IMR-90 (cell line): ENCODE measurements around the gene BCAS4. TPM values are rescaled to one million over a fixed set of nuclear protein-coding genes. Genes with fewer than 3 reads are reported as not detected.

Experiments
- ATAC-seq: fragments of 200-7000 bp; cut with Tn5 transposase; 2 replicates; pipeline ENCODE4 v1.9.1; 2020; ENCODE audit warnings: low read depth, mild to moderate bottlenecking, moderate library complexity
- BruUV-seq: library from RNA; stranded (reverse); fragments of 400-500 nt; replicated peaks from 2 replicates; lab custom pipeline; 2021; lab: Mats Ljungman, UMichigan
- CTCF ChIA-PET: fragments of 300-600 bp; formaldehyde crosslinking; extraction: SDS; loops from one replicate; lab custom pipeline; 2021; ENCODE audit warnings: antibody characterized with exemption; lab: Yijun Ruan, JAX
- POLR2A ChIA-PET: fragments of 300-600 bp; sonication (Branson Sonifier 250); formaldehyde crosslinking; loops from one replicate; lab custom pipeline; 2022; ENCODE audit warnings: antibody characterized with exemption; ENCODE audit not compliant: unreplicated experiment; lab: Charles Lee
- DNase-seq: peaks from one replicate; pipeline ENCODE4 v3.0.0; 2013
- H2AFZ ChIP-seq: replicated peaks from 2 replicates; pipeline ENCODE3; 2013; ENCODE audit warnings: low read length, mild to moderate bottlenecking; ENCODE audit not compliant: poor library complexity
- H2AK5ac ChIP-seq: 2 replicates; pipeline ENCODE4 v1.6.1; 2013; ENCODE audit warnings: low read depth, low read length, inconsistent platforms
- H2AK9ac ChIP-seq: replicated peaks from 2 replicates; pipeline ENCODE3; 2013; ENCODE audit warnings: mild to moderate bottlenecking, low read depth, low read length, moderate library complexity; ENCODE audit not compliant: poor library complexity
- H2BK120ac ChIP-seq: 2 replicates; pipeline ENCODE4 v1.6.1; 2013; ENCODE audit warnings: low read depth, low read length, inconsistent platforms
- H2BK15ac ChIP-seq: 3 replicates; pipeline ENCODE4 v1.6.1; 2013; ENCODE audit warnings: low read depth, low read length, inconsistent platforms
- H2BK20ac ChIP-seq: 2 replicates; pipeline ENCODE4 v1.6.1; 2013; ENCODE audit warnings: low read depth, mild to moderate bottlenecking, inconsistent platforms, low read length, moderate library complexity
- H2BK5ac ChIP-seq: 2 replicates; pipeline ENCODE4 v1.6.1; 2013; ENCODE audit warnings: mild to moderate bottlenecking, low read depth, low read length, inconsistent platforms; ENCODE audit not compliant: poor library complexity, severe bottlenecking
- H3K14ac ChIP-seq: replicated peaks from 2 replicates; pipeline ENCODE4 v1.6.1; 2013; ENCODE audit warnings: low read depth, low read length, inconsistent platforms
- H3K18ac ChIP-seq: 2 replicates; pipeline ENCODE4 v1.6.1; 2013; ENCODE audit warnings: low read depth, low read length, control low read depth
- H3K23ac ChIP-seq: 2 replicates; pipeline ENCODE4 v1.6.1; 2013; ENCODE audit warnings: low read depth, low read length, inconsistent platforms
- H3K27ac ChIP-seq: 2 replicates; pipeline ENCODE4 v1.5.1; 2013; ENCODE audit warnings: mild to moderate bottlenecking, control low read depth, low read length; ENCODE audit not compliant: insufficient read depth
- H3K27me3 ChIP-seq: 2 replicates; pipeline ENCODE4 v1.6.1; 2013; ENCODE audit warnings: low read length; ENCODE audit not compliant: control insufficient read depth, insufficient read depth
- H3K36me3 ChIP-seq: 2 replicates; pipeline ENCODE4 v1.6.1; 2013; ENCODE audit warnings: low read length, mixed read lengths; ENCODE audit not compliant: control insufficient read depth, insufficient read depth
- H3K4ac ChIP-seq: 2 replicates; pipeline ENCODE4 v1.6.1; 2013; ENCODE audit warnings: low read depth, low read length, inconsistent platforms
- H3K4me1 ChIP-seq: 2 replicates; pipeline ENCODE4 v1.6.1; 2013; ENCODE audit warnings: low read length, mixed read lengths; ENCODE audit not compliant: control insufficient read depth, insufficient read depth
- H3K4me2 ChIP-seq: 2 replicates; pipeline ENCODE4 v1.6.1; 2013; ENCODE audit warnings: low read depth, mild to moderate bottlenecking, control low read depth, low read length, moderate library complexity
- H3K4me3 ChIP-seq: 2 replicates; pipeline ENCODE4 v1.5.1; 2013; ENCODE audit warnings: low read depth, mild to moderate bottlenecking, control low read depth, low read length, moderate library complexity; ENCODE audit not compliant: insufficient read depth
- H3K56ac ChIP-seq: 2 replicates; pipeline ENCODE4 v1.6.1; 2013; ENCODE audit warnings: low read length, inconsistent platforms; ENCODE audit not compliant: insufficient read depth; ENCODE audit errors: extremely low read depth
- H3K79me1 ChIP-seq, 2 experiments: 2 replicates each; pipeline ENCODE4 v1.6.1; 2013; ENCODE audit warnings: low read length in 2 of 2, inconsistent platforms in 1 of 2, low read depth in 1 of 2
- H3K9ac ChIP-seq: 2 replicates; pipeline ENCODE4 v1.6.1; 2013; ENCODE audit warnings: low read depth, low read length, control low read depth
- H3K9me1 ChIP-seq: 2 replicates; pipeline ENCODE4 v1.6.1; 2013; ENCODE audit warnings: low read length, inconsistent platforms; ENCODE audit not compliant: insufficient read depth
- H3K9me3 ChIP-seq: 2 replicates; pipeline ENCODE4 v1.6.1; 2013; ENCODE audit warnings: low read length; ENCODE audit not compliant: control insufficient read depth, insufficient read depth
- H4K20me1 ChIP-seq: 2 replicates; pipeline ENCODE4 v1.6.1; 2013; ENCODE audit warnings: low read length, inconsistent platforms; ENCODE audit not compliant: insufficient read depth
- H4K5ac ChIP-seq: 2 replicates; pipeline ENCODE4 v1.6.1; 2013; ENCODE audit warnings: mild to moderate bottlenecking, low read depth, low read length, control low read depth
- H4K8ac ChIP-seq, 2 experiments: 2 replicates each; pipeline ENCODE4 v1.6.1; 2013; ENCODE audit warnings: low read depth in 2 of 2, low read length in 2 of 2, control low read depth in 1 of 2, inconsistent platforms in 1 of 2
- H4K91ac ChIP-seq: 2 replicates; pipeline ENCODE4 v1.6.1; 2013; ENCODE audit warnings: low read depth, low read length, inconsistent platforms; ENCODE audit not compliant: insufficient read depth
- BHLHE40 ChIP-seq: fragments of 150-350 bp; IDR thresholded peaks from 2 replicates; pipeline ENCODE4 v1.6.1; 2016; ENCODE audit warnings: mild to moderate bottlenecking, low read depth, low read length
- CEBPB ChIP-seq: IDR thresholded peaks from 2 replicates; pipeline ENCODE4 v1.6.1; 2012; ENCODE audit warnings: low read depth, low read length, improper control_type of control experiment
- CHD1 ChIP-seq: IDR thresholded peaks from 2 replicates; pipeline ENCODE4 v1.6.1; 2012; ENCODE audit warnings: low read depth, low read length, improper control_type of control experiment
- FOS ChIP-seq: fragments of 150-350 bp; IDR thresholded peaks from 2 replicates; pipeline ENCODE4 v1.6.1; 2016; ENCODE audit warnings: low read depth, low read length
- MAFK ChIP-seq: IDR thresholded peaks from 2 replicates; pipeline ENCODE4 v1.6.1; 2012; ENCODE audit warnings: low read depth, low read length, improper control_type of control experiment
- MAZ ChIP-seq: IDR thresholded peaks from 2 replicates; pipeline ENCODE4 v1.6.1; 2012; ENCODE audit warnings: low read depth, mild to moderate bottlenecking, low read length, improper control_type of control experiment, moderate library complexity, borderline replicate concordance
- MXI1 ChIP-seq: IDR thresholded peaks from 2 replicates; pipeline ENCODE4 v1.6.1; 2012; ENCODE audit warnings: low read depth, mild to moderate bottlenecking, low read length, moderate library complexity, borderline replicate concordance
- NFE2L2 ChIP-seq: fragments of 150-350 bp; IDR thresholded peaks from 2 replicates; pipeline ENCODE4 v1.6.1; 2016; ENCODE audit warnings: low read depth, mild to moderate bottlenecking, low read length
- POLR2A ChIP-seq: IDR thresholded peaks from 2 replicates; pipeline ENCODE4 v1.6.1; 2012; ENCODE audit warnings: mild to moderate bottlenecking, low read depth, low read length
- RAD21 ChIP-seq: IDR thresholded peaks from 2 replicates; pipeline ENCODE4 v1.6.1; 2012; ENCODE audit warnings: low read length, improper control_type of control experiment
- RCOR1 ChIP-seq: IDR thresholded peaks from 2 replicates; pipeline ENCODE4 v1.6.1; 2012; ENCODE audit warnings: mild to moderate bottlenecking, low read length, improper control_type of control experiment; ENCODE audit not compliant: insufficient replicate concordance
- RFX5 ChIP-seq: IDR thresholded peaks from 2 replicates; pipeline ENCODE4 v1.8.0; 2012; ENCODE audit warnings: low read depth, mild to moderate bottlenecking, low read length, moderate library complexity
- SMC3 ChIP-seq: fragments of 150-350 bp; IDR thresholded peaks from 2 replicates; pipeline ENCODE4 v1.6.1; 2016; ENCODE audit warnings: low read depth, mild to moderate bottlenecking, antibody characterized with exemption, low read length, moderate library complexity
- WGBS, 2 experiments: methylation state at CpG; one replicate each; pipeline versions ENCODE4 v1.1.5 to v1.1.7; 2013; ENCODE audit warnings: missing lambda C conversion rate in 2 of 2; ENCODE audit not compliant: insufficient read length in 1 of 2; ENCODE audit errors: extremely low coverage in 2 of 2; 5-methylcytosine and 5-hydroxymethylcytosine counted together
- dilution Hi-C: fragments of 300-500 bp; cut with HindIII; formaldehyde crosslinking; loops from one replicate; pipeline ENCODE4 v1.14.3; 2018; ENCODE audit warnings: low sequenced_read_pairs; ENCODE audit not compliant: unreplicated experiment
- in situ Hi-C: fragments of 300-500 bp; cut with MboI; formaldehyde crosslinking; loops from 3 replicates; pipeline ENCODE4 v1.14.3; 2019; ENCODE audit warnings: low sequenced_read_pairs, inconsistent platforms, mixed read lengths
- intact Hi-C: fragments of 100-400 bp; cut with micrococcal nuclease; formaldehyde crosslinking; loops from 2 replicates; pipeline ENCODE4 v1.10.0; 2022
- polyA plus RNA-seq, 3 experiments: library from polyadenylated mRNA; depleted of rRNA; stranded (reverse); fragments of >200 nt; gene quantifications; 2 replicates each; pipeline ENCODE4 v1.2.3, GENCODE V29; 2012; ENCODE audit warnings: low replicate concordance in 1 of 3
- total RNA-seq: library from RNA; depleted of rRNA; stranded (reverse); fragments of >200 nt; gene quantifications from 2 replicates; pipeline ENCODE4 v1.2.3, GENCODE V29; 2012
- TF ChIP-seq, protein P1 (sequence below): conservative IDR thresholded peaks from 2 replicates; pipeline ENCODE4 v1.5.1; 2012; ENCODE audit warnings: mild to moderate bottlenecking, low read depth, low read length, improper control_type of control experiment
- TF ChIP-seq, protein P2 (sequence below): fragments of 150-350 bp; IDR thresholded peaks from 2 replicates; pipeline ENCODE4 v1.6.1; 2016; ENCODE audit warnings: low read depth, mild to moderate bottlenecking, low read length, moderate library complexity, borderline replicate concordance
- TF ChIP-seq, protein P3 (sequence below): fragments of 150-350 bp; IDR thresholded peaks from 2 replicates; pipeline ENCODE4 v1.6.1; 2017; ENCODE audit warnings: mild to moderate bottlenecking, antibody characterized with exemption, low read length, low read depth

Gene BCAS4
- total and polyA plus RNA-seq, 2 of the 4 experiments (the other 2 are of a cell fraction): 42.7 to 47.5 TPM

DNA sequence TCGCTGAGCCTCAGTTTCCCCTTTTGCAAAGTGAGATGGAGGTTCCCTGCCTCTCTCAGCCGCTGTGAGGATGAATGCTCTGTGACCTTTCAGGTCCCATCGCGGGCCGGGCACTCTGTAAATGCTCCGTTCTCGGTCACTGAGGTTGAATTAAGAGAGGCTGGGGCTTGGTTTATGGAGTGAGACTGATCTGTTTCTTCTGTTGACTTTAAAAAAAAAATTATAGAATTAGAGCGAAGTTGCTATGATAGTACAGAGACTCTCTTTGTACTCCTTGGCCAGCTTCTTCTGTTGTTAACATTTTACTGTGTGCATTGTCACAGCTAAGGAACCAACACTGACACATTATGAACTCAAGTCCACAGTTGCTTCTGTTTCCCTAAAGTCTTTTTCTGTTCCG is 72.0 kb downstream of the BCAS4 start:
- Histone ChIP-seq H3K36me3 (no peaks in the 10 kb centered on the region), H3K4me1 (peaks cover 23% of the 10 kb centered on the region), H3K4ac (peak overlapping the region; percentile 68), H3K23ac (peak overlapping the region; percentile 59; the same call in 1 of the 2 replicates), H3K79me1 (peaks cover 0 to 19% of the 10 kb centered on the region in 2 experiments; a peak in 2 of 4 replicates), H3K56ac (no peak overlapping the region), H3K9ac (no peak overlapping the region), H2AK9ac (no peak overlapping the region), H3K4me3 (no peak overlapping the region), H3K27me3 (no peaks in the 10 kb centered on the region), H3K9me3 (no peaks in the 10 kb centered on the region), H2BK15ac (no peak overlapping the region), H4K8ac (peak overlapping the region in 1 of 2 experiments; percentile 46; a peak in 1 of 4 replicates), H2BK120ac (peak overlapping the region; percentile 40), H3K14ac (0 out of 2 replicates have a peak overlapping the region, but pooled peaks have one; percentile 67), H2BK5ac (no peak overlapping the region), H4K20me1 (peaks cover 16% of the 10 kb centered on the region; the same call in 1 of the 2 replicates), H3K4me2 (no peak overlapping the region), H3K27ac (no peak overlapping the region), H2AK5ac (peak overlapping the region; percentile 44; the same call in 1 of the 2 replicates), H2BK20ac (peak overlapping the region; percentile 47), H4K5ac (no peak overlapping the region), H3K9me1 (peaks cover 27% of the 10 kb centered on the region), H3K18ac (no peak overlapping the region), H2AFZ (peak overlapping the region; percentile 4), H4K91ac (no peak overlapping the region)
- ATAC-seq (no peak), DNase-seq (no peak)
- no TSS peak for BruUV-seq
- intact Hi-C loops (no loop called here), dilution Hi-C loops (no loop called here), in situ Hi-C loops (no loop called here)
- CTCF ChIA-PET: no interaction called here
- WGBS, 2 experiments: 33% methylated on average over 1 of the region's 9 CpGs; no CpG with 5 or more reads in 1 of the 2 experiments
- POLR2A ChIA-PET: no interaction called here
- TF ChIP-seq CEBPB: no peak
- no peak for TF ChIP-seq CHD1
- TF ChIP-seq RCOR1: no peak
- no peak for TF ChIP-seq RAD21
- no peak for TF ChIP-seq MXI1
- no peak for TF ChIP-seq RFX5
- TF ChIP-seq MAZ: no peak
- no peak for TF ChIP-seq MAFK
- TF ChIP-seq, protein P1, sequence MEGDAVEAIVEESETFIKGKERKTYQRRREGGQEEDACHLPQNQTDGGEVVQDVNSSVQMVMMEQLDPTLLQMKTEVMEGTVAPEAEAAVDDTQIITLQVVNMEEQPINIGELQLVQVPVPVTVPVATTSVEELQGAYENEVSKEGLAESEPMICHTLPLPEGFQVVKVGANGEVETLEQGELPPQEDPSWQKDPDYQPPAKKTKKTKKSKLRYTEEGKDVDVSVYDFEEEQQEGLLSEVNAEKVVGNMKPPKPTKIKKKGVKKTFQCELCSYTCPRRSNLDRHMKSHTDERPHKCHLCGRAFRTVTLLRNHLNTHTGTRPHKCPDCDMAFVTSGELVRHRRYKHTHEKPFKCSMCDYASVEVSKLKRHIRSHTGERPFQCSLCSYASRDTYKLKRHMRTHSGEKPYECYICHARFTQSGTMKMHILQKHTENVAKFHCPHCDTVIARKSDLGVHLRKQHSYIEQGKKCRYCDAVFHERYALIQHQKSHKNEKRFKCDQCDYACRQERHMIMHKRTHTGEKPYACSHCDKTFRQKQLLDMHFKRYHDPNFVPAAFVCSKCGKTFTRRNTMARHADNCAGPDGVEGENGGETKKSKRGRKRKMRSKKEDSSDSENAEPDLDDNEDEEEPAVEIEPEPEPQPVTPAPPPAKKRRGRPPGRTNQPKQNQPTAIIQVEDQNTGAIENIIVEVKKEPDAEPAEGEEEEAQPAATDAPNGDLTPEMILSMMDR: no peak
- TF ChIP-seq BHLHE40: no peak
- TF ChIP-seq POLR2A: no peak
- no peak for TF ChIP-seq SMC3
- TF ChIP-seq, protein P2, sequence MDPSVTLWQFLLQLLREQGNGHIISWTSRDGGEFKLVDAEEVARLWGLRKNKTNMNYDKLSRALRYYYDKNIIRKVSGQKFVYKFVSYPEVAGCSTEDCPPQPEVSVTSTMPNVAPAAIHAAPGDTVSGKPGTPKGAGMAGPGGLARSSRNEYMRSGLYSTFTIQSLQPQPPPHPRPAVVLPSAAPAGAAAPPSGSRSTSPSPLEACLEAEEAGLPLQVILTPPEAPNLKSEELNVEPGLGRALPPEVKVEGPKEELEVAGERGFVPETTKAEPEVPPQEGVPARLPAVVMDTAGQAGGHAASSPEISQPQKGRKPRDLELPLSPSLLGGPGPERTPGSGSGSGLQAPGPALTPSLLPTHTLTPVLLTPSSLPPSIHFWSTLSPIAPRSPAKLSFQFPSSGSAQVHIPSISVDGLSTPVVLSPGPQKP: no peak
- TF ChIP-seq, protein P3, sequence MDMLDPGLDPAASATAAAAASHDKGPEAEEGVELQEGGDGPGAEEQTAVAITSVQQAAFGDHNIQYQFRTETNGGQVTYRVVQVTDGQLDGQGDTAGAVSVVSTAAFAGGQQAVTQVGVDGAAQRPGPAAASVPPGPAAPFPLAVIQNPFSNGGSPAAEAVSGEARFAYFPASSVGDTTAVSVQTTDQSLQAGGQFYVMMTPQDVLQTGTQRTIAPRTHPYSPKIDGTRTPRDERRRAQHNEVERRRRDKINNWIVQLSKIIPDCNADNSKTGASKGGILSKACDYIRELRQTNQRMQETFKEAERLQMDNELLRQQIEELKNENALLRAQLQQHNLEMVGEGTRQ: no peak
- no peak for TF ChIP-seq FOS
- no peak for TF ChIP-seq NFE2L2
